HG03060 (cell line): ENCODE results near the gene OMA1.
"Not testable (repeated sequence)": the region's sequence is repeated elsewhere in the genome, so short reads cannot be mapped to it uniquely, and the experiment has no call there.

Experiments used
- ATAC-seq: cut with Tn5 transposase; IDR thresholded peaks from one replicate; pipeline ENCODE4 v1.9.1; 2021; ENCODE audit warnings: low read depth, moderate number of reproducible peaks; ENCODE audit not compliant: unreplicated experiment

OMA1 gene

GRCh38 chr1:58531842-58532241, 14.7 kb downstream of the OMA1 start:
- ATAC-seq, result not testable (repeated sequence)

DNA sequence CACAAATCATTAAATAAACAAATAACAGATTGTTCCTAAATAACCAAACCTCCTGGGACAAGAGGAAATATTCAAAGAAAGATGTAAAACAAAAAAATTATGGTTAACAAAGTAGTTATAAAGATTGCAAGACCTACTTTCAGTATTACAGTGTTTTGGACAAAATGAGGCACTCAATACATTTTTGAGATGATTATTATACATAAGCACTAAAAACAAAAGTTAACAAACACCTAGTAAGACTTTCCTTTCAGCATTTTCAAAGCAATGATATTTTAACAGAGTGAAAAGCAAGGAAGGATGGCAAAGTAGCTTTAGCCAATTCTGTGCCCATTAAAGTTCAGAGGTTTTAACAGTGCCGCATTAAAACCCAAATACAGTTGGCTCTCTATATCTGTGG, 17.2 kb downstream of the OMA1 start:
- no peak for ATAC-seq

- ATAC-seq, result no peak
These were observed 18.0 kb downstream of the OMA1 start for GRCh38 chr1:58528518-58528917.

GRCh38 chr1:58524353-58524945, 22.1 kb downstream of the OMA1 start:
- ATAC-seq, result no peak

DNA sequence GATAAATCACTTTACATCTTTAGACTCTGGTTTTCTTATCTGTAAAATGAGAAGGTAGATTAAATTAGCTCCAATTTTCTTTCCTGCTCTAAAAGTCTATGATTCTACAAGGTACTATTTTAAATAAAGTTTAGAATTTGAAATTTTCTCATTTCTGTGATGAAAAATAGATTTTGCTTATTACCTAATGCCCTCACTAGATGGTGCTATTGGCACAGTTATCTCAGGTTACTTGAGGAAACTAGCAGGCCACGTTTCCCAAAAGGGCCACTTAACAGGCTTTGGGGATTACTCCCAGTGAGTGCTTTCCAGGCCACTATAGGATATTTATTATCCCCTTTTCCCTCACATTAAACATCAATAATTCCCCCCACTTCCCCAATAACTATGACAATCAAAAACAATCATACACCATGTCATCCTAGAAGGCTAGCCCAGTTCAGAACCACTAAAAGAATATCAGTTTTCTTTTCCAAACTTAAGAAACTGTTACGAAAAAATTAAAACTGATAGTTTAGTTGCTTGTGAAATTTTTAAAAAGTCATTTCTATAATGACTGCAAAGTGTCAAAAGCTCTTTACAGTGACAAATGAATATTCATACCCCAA, 30.6 kb downstream of the OMA1 start:
- no peak for ATAC-seq

- ATAC-seq, result no peak
These were observed 32.6 kb downstream of the OMA1 start for GRCh38 chr1:58513956-58514355.

DNA sequence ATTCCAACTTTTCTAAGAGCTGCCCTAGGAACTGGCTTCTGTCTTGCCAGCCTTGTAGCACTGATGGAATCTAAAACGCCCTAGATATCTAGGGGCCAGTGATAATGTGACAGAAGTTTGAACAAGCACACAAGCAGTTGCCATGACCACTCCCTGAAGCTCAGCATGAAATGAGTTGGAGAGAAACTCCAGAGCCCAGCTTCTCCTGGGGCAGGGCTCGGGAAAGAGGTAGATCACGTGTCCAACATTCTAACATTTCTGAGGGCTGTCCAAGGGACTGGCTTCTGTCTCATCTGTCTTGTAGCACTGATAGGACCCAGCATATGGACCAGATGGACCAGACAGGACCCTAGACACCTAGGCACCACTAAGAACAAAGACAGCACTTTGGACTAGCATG, 37.9 kb downstream of the OMA1 start:
- no peak for ATAC-seq

DNA sequence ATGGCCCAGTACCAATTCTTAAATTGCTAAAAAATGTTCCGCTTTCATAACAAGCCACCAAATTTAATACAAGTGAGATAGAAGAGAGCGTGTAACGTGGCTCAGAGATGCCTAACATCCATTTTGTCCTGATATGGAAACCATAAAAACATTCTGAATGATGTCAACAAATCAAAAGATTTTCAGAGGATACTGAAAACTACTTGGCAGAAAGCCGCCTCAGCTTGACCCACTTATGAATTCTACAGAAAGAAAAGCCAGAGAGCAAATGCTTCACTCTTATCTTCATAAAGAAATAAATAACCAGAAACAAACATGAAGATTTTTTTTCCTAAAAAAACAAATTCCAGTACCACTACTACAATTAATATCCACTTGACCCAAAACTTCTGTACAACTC, 41.2 kb downstream of the OMA1 start:
- ATAC-seq, result no peak

DNA sequence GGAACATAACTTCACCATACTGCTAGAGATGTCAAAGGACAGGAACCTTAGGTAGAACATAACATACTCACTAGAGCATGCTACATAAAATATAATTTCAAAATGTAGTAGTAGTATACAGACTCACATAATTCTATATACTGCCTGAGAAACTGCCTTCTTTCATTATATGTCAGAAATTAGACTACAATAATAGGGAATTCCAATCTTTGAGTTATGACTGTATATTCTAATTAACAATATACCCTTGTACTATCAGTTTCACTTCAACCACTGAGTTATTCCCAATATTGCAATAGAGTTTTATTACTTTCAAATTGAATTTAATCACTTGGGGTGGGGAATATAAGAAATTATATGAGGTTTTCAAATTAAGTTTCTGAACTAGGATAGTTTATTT, 44.0 kb downstream of the OMA1 start:
- no peak for ATAC-seq

DNA sequence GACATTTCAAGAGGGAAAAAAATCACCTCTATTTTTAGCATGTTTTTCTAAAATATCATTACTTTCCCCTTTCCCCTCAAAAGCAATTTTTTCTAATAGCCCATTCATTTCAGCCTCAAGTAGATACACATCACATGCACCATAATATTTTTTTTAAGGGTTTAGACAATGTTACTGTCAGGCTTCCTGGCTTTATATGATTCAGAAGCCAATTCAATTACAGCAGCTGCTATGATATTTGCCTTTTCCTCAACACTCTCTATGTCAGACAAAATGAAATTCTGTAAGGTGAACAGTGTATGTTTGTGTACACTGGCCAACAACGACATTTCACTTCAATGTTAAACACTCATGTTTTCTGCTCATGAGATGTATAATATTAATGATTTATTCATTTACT, 46.5 kb downstream of the OMA1 start:
- no peak for ATAC-seq

- ATAC-seq, result no peak
These were observed 49.0 kb downstream of the OMA1 start for GRCh38 chr1:58497499-58497898.

DNA sequence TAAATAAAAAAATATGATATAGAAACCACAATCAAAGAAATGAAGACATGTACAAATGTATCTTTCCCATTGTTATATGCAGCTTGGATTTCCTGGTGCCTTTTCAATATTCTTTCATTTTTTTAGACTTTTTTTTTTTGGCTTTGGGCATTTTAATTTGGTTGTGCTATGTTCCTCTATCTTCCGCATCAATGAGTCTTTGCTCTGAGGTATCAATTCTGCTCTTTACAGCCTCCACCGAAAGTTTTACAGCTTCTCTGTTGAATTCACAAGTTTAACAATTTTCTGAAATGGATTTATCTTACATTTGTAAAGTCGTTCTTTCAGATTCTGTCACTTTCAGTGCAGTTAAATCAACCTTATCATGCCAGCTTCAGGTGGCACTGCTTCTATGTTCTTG, 50.5 kb downstream of the OMA1 start:
- no peak for ATAC-seq

- ATAC-seq, result not testable (repeated sequence)
These were observed 57.6 kb downstream of the OMA1 start for GRCh38 chr1:58488914-58489313.

- no peak for ATAC-seq
These were observed 59.5 kb downstream of the OMA1 start for GRCh38 chr1:58487002-58487401.

DNA sequence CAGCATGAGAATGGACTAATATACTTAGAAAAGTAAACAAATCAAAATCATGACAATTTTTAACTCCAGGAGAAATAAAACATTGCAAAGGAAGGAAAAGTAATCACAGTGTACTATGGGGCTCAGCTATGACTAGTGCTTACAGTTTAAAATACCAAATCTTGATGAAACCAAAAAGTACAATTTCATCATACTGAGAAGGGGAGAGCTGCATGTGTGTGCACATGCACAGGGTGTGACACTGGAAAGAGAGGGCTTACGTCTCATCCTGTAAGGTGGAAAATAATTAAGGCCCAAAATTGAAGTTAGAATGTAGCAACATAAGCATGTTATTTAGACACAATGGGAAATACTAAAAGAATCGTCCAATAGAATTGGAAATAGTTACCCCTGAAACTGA, 64.6 kb downstream of the OMA1 start:
- no peak for ATAC-seq

DNA sequence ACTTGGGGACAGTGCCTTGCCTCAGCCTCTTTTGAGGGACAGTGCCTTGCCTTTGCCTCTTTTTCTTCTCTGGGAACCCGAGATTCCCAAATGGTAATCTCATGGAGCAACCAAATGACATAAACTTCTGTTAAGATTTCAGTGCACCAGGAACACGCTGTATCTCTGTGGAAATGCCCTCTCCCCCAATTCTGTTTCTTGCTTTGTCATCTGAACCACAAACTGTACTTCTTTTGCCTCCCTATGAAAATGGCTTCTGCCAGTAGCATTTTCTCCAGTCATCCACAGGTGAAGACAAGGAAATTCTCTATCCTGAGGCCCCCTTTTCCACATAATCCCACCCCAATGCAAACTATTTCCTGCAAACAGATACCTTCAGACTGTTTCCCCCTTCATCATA, 66.3 kb downstream of the OMA1 start:
- ATAC-seq, result no peak

DNA sequence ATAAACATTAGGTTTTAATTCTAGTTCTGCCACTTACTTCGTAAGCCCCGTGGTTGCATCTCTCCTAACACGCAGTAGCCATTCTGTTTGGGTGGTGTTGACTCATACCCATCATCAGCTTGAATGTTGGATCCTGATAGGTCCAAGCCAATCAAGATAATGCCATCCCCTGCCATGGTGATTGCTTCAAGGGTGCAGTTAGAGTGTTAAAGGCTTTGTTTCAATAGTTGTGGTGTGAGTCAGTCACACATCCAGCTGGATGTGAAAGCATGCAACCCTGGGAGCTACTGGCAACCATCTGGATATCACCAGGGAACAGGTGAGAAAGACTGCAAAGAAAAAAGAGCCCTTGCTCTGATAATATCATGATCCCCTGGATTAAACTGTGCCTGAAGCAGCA, 69.1 kb downstream of the OMA1 start:
- ATAC-seq, result no peak

GRCh38 chr1:58476179-58476578, 70.3 kb downstream of the OMA1 start:
- no peak for ATAC-seq

DNA sequence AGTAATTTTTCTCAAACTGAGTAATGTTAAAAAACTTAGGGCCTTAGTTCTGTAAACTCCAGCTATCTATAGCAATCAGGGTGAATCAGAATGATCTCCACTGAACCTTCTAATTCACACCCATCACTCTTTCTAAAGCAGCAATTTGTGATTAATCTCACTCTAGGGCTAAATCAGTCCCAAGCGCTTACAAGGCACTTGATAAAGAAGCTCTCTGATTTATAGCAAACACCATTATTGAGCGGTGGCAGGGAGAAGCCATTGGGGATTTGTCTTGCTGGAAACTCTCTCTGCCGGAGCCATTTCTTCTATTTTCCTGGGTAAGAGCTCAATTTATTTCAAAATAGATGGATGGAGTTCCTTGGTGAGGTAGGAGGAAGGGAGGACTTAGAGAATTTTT, 77.0 kb downstream of the OMA1 start:
- ATAC-seq, result no peak

GRCh38 chr1:58469016-58469415, 77.5 kb downstream of the OMA1 start:
- ATAC-seq, result no peak

DNA sequence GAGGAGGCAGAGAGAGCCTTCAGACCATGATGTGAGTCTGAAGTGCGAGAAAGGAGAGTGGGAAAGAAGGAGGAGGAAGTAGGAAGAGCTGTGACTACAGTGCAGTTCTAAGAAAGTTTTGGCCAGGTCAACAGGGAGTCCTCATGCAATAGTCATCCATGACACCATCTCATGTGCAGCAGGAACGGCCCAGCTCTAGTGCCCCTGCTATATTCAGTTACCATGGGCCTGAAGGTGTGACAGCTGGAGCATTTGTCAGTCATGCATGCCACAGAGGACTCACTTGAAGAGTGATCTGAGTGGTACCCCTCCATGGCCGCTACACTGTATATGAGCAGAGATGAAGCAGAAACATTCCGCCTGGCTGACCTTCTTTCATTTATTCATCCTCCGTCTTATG, 77.9 kb downstream of the OMA1 start:
- no peak for ATAC-seq

- no peak for ATAC-seq
These were observed 79.8 kb downstream of the OMA1 start for GRCh38 chr1:58466630-58467241.
